ENCODE results near the gene BFSP1. TPM values are rescaled to one million over a fixed set of nuclear protein-coding genes. Genes with fewer than 3 reads are reported as not detected.

The BFSP1 gene
- total RNA-seq, 4 donors from 2014 or later = 1.5 to 5.1 (median 3.1) TPM

DNA sequence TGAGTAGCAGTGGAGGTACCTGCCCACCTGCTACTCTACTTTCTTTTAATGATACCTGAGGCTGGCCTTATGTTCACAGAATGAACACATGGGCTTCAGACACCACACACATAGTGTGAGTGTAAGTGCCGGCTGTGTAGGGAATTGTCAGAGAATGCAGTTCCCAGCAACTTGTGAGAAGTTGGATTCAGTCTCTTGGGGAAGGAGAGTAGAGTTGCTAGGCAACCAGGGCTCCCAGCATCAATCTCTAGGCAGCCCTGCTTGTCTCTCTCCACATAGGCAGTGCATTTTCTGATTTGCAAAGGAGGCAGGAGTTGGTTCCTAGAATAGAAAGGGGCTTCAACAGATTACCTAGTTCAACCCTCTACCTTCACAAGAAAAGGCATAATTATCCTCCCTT, 74.1 kb downstream of the BFSP1 start:
- Histone ChIP-seq H3K27me3 (peaks cover 0 to 3% of the 10 kb centered on the region in 2 donors), H3K9me3 (no peaks in the 10 kb centered on the region), H3K27ac (no peak overlapping the region), H3K36me3 (no peaks in the 10 kb centered on the region), H3K4me3 (no peak overlapping the region), H3K4me1 (no peaks in the 10 kb centered on the region)
- intact Hi-C loops (cut with DNase I; ENCODE audit: low total_unique reads) = no loop called here
- DNase-seq = no peak
- TF ChIP-seq POLR2A (IDR thresholded peaks at IDR 0.05) = no peak
- TF ChIP-seq CTCF (IDR thresholded peaks at IDR 0.05) = no peak

DNA sequence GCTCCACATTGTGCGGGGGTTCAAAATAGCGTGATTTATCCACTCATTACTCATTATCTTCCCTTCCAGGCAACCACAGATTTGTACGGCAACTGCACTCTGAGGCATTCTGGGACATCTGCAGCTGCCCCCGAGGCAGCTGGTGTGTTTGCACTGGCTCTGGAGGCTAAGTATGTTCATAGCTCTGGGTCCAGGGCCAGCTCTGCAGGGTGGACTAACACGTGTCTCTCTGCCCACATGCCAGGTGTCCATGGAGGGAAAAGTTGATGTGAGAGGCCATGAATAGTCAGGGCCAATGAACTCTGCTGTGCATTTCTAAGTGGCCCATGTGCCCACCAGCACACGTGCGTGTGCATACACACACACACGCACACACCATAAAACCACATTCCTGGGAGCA, 74.9 kb downstream of the BFSP1 start:
- intact Hi-C loops (cut with DNase I; ENCODE audit: low total_unique reads) = no loop called here
- DNase-seq = no peak

DNA sequence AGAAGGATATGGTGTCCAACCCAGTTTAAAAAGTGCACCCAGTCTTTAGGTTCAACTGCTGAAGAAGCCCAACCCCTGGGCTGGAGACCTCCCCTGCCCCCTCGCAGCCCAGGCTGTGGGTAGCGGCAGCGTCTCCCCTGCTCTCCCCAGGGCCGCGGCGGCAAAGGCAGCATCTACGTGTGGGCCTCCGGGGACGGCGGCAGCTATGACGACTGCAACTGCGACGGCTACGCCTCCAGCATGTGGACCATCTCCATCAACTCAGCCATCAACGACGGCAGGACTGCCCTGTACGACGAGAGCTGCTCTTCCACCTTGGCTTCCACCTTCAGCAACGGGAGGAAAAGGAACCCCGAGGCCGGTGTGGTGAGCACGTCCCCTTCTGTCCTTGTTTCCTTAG, 77.6 kb downstream of the BFSP1 start:
- Histone ChIP-seq H3K36me3 (no peaks in the 10 kb centered on the region), H3K9me3 (no peaks in the 10 kb centered on the region), H3K27me3 (peaks cover 0 to 3% of the 10 kb centered on the region in 2 donors), H3K27ac (no peak overlapping the region), H3K4me3 (no peak overlapping the region), H3K4me1 (no peaks in the 10 kb centered on the region)
- intact Hi-C loops (cut with DNase I; ENCODE audit: low total_unique reads) = no loop called here
- TF ChIP-seq CTCF (IDR thresholded peaks at IDR 0.05) (no peak), POLR2A (IDR thresholded peaks at IDR 0.05) (no peak)
- DNase-seq = no peak

More for the DNA sequence above, 74.9 kb downstream of the BFSP1 start:
- H3K27me3 ChIP-seq = peaks cover 0 to 3% of the 10 kb centered on the region in 2 donors
- no peaks in the 10 kb centered on the region for H3K9me3 ChIP-seq
- H3K36me3 ChIP-seq = no peaks in the 10 kb centered on the region
- no peak overlapping the region for H3K27ac ChIP-seq
- TF ChIP-seq POLR2A (IDR thresholded peaks at IDR 0.05) (no peak), CTCF (IDR thresholded peaks at IDR 0.05) (no peak)
- no peaks in the 10 kb centered on the region for H3K4me1 ChIP-seq
- no peak overlapping the region for H3K4me3 ChIP-seq

DNA sequence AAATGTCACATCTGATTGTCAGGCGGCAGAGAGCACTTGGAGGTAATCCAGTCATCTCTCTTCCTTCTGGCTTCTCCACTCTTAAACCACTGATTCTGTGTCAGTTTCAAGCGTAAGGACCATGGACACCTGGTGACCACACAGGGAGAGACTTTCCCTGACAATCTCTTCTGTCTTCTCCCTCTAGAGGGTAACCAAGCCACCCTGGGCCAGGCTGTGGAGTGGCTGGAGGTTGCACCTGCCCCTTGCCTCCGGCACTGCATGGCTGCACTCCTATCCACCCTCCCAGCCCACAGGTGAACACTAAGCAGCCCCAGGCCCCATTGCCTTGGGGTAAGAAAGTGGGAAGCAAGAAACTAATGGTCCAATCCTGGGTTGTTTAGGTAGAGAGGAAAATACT, 78.7 kb downstream of the BFSP1 start:
- Histone ChIP-seq H3K9me3 (no peaks in the 10 kb centered on the region), H3K4me3 (no peak overlapping the region), H3K27ac (no peak overlapping the region), H3K4me1 (no peaks in the 10 kb centered on the region), H3K27me3 (peaks cover 0 to 3% of the 10 kb centered on the region in 2 donors), H3K36me3 (no peaks in the 10 kb centered on the region)
- DNase-seq = no peak
- TF ChIP-seq POLR2A (IDR thresholded peaks at IDR 0.05) = no peak
- intact Hi-C loops (cut with DNase I; ENCODE audit: low total_unique reads) = no loop called here

DNA sequence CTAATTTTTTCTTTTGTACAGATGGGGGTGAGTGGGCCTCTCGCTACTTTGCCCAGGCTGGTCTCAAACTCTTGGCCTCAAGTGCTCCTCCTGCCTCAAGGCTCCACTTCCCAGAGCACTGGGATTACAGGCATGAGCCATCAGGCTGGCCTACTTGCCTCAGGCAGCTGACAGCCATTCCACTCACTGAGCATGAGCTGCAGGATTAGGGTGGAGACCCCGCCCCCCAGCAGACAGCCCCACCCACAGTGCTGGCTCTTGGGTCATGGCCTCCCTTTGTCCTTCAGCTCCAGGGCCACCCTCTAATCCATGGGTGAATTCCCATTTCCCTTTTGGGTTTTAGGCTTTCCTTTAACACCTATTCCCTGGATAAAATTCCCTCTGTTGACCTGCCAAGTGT, 82.1 kb downstream of the BFSP1 start:
- intact Hi-C loops (cut with DNase I; ENCODE audit: low total_unique reads) = no loop called here
- DNase-seq = no peak
- Histone ChIP-seq H3K36me3 (no peaks in the 10 kb centered on the region), H3K27ac (no peak overlapping the region), H3K9me3 (no peaks in the 10 kb centered on the region), H3K4me1 (no peaks in the 10 kb centered on the region), H3K4me3 (no peak overlapping the region), H3K27me3 (peaks cover 0 to 3% of the 10 kb centered on the region in 2 donors)
- no peak for TF ChIP-seq POLR2A (IDR thresholded peaks at IDR 0.05)
- TF ChIP-seq CTCF (IDR thresholded peaks at IDR 0.05) = no peak

DNA sequence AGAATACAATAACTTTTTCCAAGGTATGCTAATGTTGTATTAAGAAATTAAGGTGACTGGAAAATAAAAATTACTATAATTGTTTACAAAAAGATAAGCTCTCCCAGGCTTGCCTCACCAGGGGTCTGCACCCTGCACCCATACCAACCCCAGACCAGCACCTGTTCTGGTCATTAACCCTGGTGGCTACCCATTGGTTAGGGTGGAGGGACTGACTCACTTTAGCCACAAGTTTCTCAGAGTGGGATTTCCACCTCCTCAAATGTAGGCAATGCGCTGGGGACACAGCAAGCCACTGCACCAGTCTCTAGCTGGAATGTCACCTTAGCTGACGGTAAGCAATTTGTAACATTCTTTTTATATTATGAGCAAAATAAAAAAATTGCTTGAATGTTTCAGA, 83.1 kb downstream of the BFSP1 start:
- Histone ChIP-seq H3K27ac (no peak overlapping the region), H3K4me1 (no peaks in the 10 kb centered on the region), H3K4me3 (no peak overlapping the region), H3K27me3 (no peaks in the 10 kb centered on the region), H3K9me3 (no peaks in the 10 kb centered on the region), H3K36me3 (no peaks in the 10 kb centered on the region)
- intact Hi-C loops (cut with DNase I; ENCODE audit: low total_unique reads) = no loop called here
- DNase-seq = no peak
- TF ChIP-seq CTCF (IDR thresholded peaks at IDR 0.05) (no peak), POLR2A (IDR thresholded peaks at IDR 0.05) (no peak)
